ENCODE results near the gene UCK1.

DNA sequence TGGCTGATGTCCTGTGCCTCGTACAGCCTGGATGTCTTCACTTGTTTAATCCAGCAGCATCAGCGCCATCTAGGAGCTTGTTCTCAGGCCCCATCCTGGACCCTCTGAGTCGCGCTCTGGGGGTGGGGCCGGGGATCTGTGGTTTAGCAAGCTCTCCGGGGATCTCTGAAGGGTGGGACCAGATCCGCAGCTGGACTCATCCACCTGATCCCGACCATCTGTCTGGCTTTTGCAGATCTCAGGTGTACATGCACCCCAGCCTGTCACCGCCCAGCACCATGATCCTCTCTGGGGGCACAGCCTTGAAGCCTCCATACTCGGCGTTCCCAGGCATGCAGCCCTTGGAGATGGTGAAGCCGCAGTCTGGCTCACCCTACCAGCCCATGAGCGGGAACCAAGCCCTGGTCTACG lies 43.4 kb downstream of the UCK1 start:
- TF ChIP-seq CTCF (IDR thresholded peaks at IDR 0.05), result no peak
- no peak for TF ChIP-seq EZH2phosphoT487 (IDR thresholded peaks at IDR 0.05)
- no peak for TF ChIP-seq EZH2 (IDR thresholded peaks at IDR 0.05)
